ENCODE measurements around the gene ATP6V0A1.
"Not testable (repeated sequence)": the region's sequence is repeated elsewhere in the genome, so short reads cannot be mapped to it uniquely, and the experiment has no call there.

The ATP6V0A1 gene

GRCh38 chr17:42476411-42476810 lies 17.7 kb downstream of the ATP6V0A1 start:
- H3K4me1 ChIP-seq (ENCODE audit: control insufficient read depth in 2 of 2, insufficient read depth in 2 of 2, low read length in 2 of 2) = peaks cover 0 to 3% of the 10 kb centered on the region in 2 donors
- peaks cover 46 to 64% of the 10 kb centered on the region in 2 donors for H3K36me3 ChIP-seq (ENCODE audit: control insufficient read depth in 2 of 2, insufficient read depth in 2 of 2, low read length in 2 of 2)
- H3K4me3 ChIP-seq (ENCODE audit: low read length in 2 of 2) = no peak overlapping the region
- H3K9ac ChIP-seq (ENCODE audit: low read depth in 1 of 2, low read length in 2 of 2) = no peak overlapping the region
- no peaks in the 10 kb centered on the region for H3K27me3 ChIP-seq (ENCODE audit: control insufficient read depth in 2 of 2, insufficient read depth in 2 of 2, low read length in 2 of 2)
- peak overlapping the region in 1 of 2 donors; percentile 34 for H3K27ac ChIP-seq (ENCODE audit: low read depth in 2 of 2, low read length in 2 of 2)
- no peaks in the 10 kb centered on the region for H3K9me3 ChIP-seq (ENCODE audit: control insufficient read depth in 2 of 2, low read length in 2 of 2)

GRCh38 chr17:42477173-42477572 lies 18.5 kb downstream of the ATP6V0A1 start:
- Histone ChIP-seq H3K9me3 (ENCODE audit: control insufficient read depth in 2 of 2, low read length in 2 of 2) (no peaks in the 10 kb centered on the region), H3K36me3 (ENCODE audit: control insufficient read depth in 2 of 2, insufficient read depth in 2 of 2, low read length in 2 of 2) (peaks cover 46 to 64% of the 10 kb centered on the region in 2 donors), H3K4me1 (ENCODE audit: control insufficient read depth in 2 of 2, insufficient read depth in 2 of 2, low read length in 2 of 2) (peaks cover 0 to 3% of the 10 kb centered on the region in 2 donors), H3K9ac (ENCODE audit: low read depth in 1 of 2, low read length in 2 of 2) (no peak overlapping the region), H3K27ac (ENCODE audit: low read depth in 2 of 2, low read length in 2 of 2) (no peak overlapping the region), H3K27me3 (ENCODE audit: control insufficient read depth in 2 of 2, insufficient read depth in 2 of 2, low read length in 2 of 2) (no peaks in the 10 kb centered on the region), H3K4me3 (ENCODE audit: low read length in 2 of 2) (no peak overlapping the region)

- peaks cover 48 to 64% of the 10 kb centered on the region in 2 donors for H3K36me3 ChIP-seq (ENCODE audit: control insufficient read depth in 2 of 2, insufficient read depth in 2 of 2, low read length in 2 of 2)
- not testable (repeated sequence) for H3K4me1 ChIP-seq (ENCODE audit: control insufficient read depth in 2 of 2, insufficient read depth in 2 of 2, low read length in 2 of 2); H3K9me3 ChIP-seq (ENCODE audit: control insufficient read depth in 2 of 2, low read length in 2 of 2); H3K9ac ChIP-seq (ENCODE audit: low read depth in 1 of 2, low read length in 2 of 2); H3K27ac ChIP-seq (ENCODE audit: low read depth in 2 of 2, low read length in 2 of 2); H3K27me3 ChIP-seq (ENCODE audit: control insufficient read depth in 2 of 2, insufficient read depth in 2 of 2, low read length in 2 of 2); H3K4me3 ChIP-seq (ENCODE audit: low read length in 2 of 2)
Observed at GRCh38 chr17:42477824-42478223, 19.1 kb downstream of the ATP6V0A1 start.

GRCh38 chr17:42484304-42484703 lies 25.6 kb downstream of the ATP6V0A1 start:
- Histone ChIP-seq H3K27ac (ENCODE audit: low read depth in 2 of 2, low read length in 2 of 2) (no peak overlapping the region), H3K4me3 (ENCODE audit: low read length in 2 of 2) (no peak overlapping the region), H3K9ac (ENCODE audit: low read depth in 1 of 2, low read length in 2 of 2) (no peak overlapping the region), H3K9me3 (ENCODE audit: control insufficient read depth in 2 of 2, low read length in 2 of 2) (no peaks in the 10 kb centered on the region), H3K27me3 (ENCODE audit: control insufficient read depth in 2 of 2, insufficient read depth in 2 of 2, low read length in 2 of 2) (no peaks in the 10 kb centered on the region), H3K36me3 (ENCODE audit: control insufficient read depth in 2 of 2, insufficient read depth in 2 of 2, low read length in 2 of 2) (peaks cover 57 to 68% of the 10 kb centered on the region in 2 donors), H3K4me1 (ENCODE audit: control insufficient read depth in 2 of 2, insufficient read depth in 2 of 2, low read length in 2 of 2) (no peaks in the 10 kb centered on the region)

GRCh38 chr17:42485680-42486079 lies 27.0 kb downstream of the ATP6V0A1 start:
- Histone ChIP-seq H3K36me3 (ENCODE audit: control insufficient read depth in 2 of 2, insufficient read depth in 2 of 2, low read length in 2 of 2) (peaks cover 59 to 63% of the 10 kb centered on the region in 2 donors), H3K4me1 (ENCODE audit: control insufficient read depth in 2 of 2, insufficient read depth in 2 of 2, low read length in 2 of 2) (no peaks in the 10 kb centered on the region), H3K9ac (ENCODE audit: low read depth in 1 of 2, low read length in 2 of 2) (no peak overlapping the region), H3K27me3 (ENCODE audit: control insufficient read depth in 2 of 2, insufficient read depth in 2 of 2, low read length in 2 of 2) (no peaks in the 10 kb centered on the region), H3K9me3 (ENCODE audit: control insufficient read depth in 2 of 2, low read length in 2 of 2) (no peaks in the 10 kb centered on the region), H3K4me3 (ENCODE audit: low read length in 2 of 2) (no peak overlapping the region), H3K27ac (ENCODE audit: low read depth in 2 of 2, low read length in 2 of 2) (no peak overlapping the region)

GRCh38 chr17:42488032-42488431 lies 29.4 kb downstream of the ATP6V0A1 start:
- Histone ChIP-seq H3K27me3 (ENCODE audit: control insufficient read depth in 2 of 2, insufficient read depth in 2 of 2, low read length in 2 of 2) (no peaks in the 10 kb centered on the region), H3K4me3 (ENCODE audit: low read length in 2 of 2) (no peak overlapping the region), H3K4me1 (ENCODE audit: control insufficient read depth in 2 of 2, insufficient read depth in 2 of 2, low read length in 2 of 2) (no peaks in the 10 kb centered on the region), H3K9ac (ENCODE audit: low read depth in 1 of 2, low read length in 2 of 2) (no peak overlapping the region), H3K36me3 (ENCODE audit: control insufficient read depth in 2 of 2, insufficient read depth in 2 of 2, low read length in 2 of 2) (peaks cover 53 to 54% of the 10 kb centered on the region in 2 donors), H3K9me3 (ENCODE audit: control insufficient read depth in 2 of 2, low read length in 2 of 2) (no peaks in the 10 kb centered on the region), H3K27ac (ENCODE audit: low read depth in 2 of 2, low read length in 2 of 2) (no peak overlapping the region)

- Histone ChIP-seq H3K27ac (ENCODE audit: low read depth in 2 of 2, low read length in 2 of 2) (no peak overlapping the region), H3K4me3 (ENCODE audit: low read length in 2 of 2) (no peak overlapping the region), H3K4me1 (ENCODE audit: control insufficient read depth in 2 of 2, insufficient read depth in 2 of 2, low read length in 2 of 2) (no peaks in the 10 kb centered on the region), H3K27me3 (ENCODE audit: control insufficient read depth in 2 of 2, insufficient read depth in 2 of 2, low read length in 2 of 2) (no peaks in the 10 kb centered on the region), H3K9me3 (ENCODE audit: control insufficient read depth in 2 of 2, low read length in 2 of 2) (no peaks in the 10 kb centered on the region), H3K36me3 (ENCODE audit: control insufficient read depth in 2 of 2, insufficient read depth in 2 of 2, low read length in 2 of 2) (peaks cover 40 to 52% of the 10 kb centered on the region in 2 donors), H3K9ac (ENCODE audit: low read depth in 1 of 2, low read length in 2 of 2) (no peak overlapping the region)
Observed at GRCh38 chr17:42493319-42493718, 34.6 kb downstream of the ATP6V0A1 start.

- Histone ChIP-seq H3K27me3 (ENCODE audit: control insufficient read depth in 2 of 2, insufficient read depth in 2 of 2, low read length in 2 of 2) (no peaks in the 10 kb centered on the region), H3K36me3 (ENCODE audit: control insufficient read depth in 2 of 2, insufficient read depth in 2 of 2, low read length in 2 of 2) (peaks cover 35 to 45% of the 10 kb centered on the region in 2 donors), H3K9ac (ENCODE audit: low read depth in 1 of 2, low read length in 2 of 2) (no peak overlapping the region), H3K27ac (ENCODE audit: low read depth in 2 of 2, low read length in 2 of 2) (no peak overlapping the region), H3K9me3 (ENCODE audit: control insufficient read depth in 2 of 2, low read length in 2 of 2) (no peaks in the 10 kb centered on the region), H3K4me3 (ENCODE audit: low read length in 2 of 2) (no peak overlapping the region), H3K4me1 (ENCODE audit: control insufficient read depth in 2 of 2, insufficient read depth in 2 of 2, low read length in 2 of 2) (no peaks in the 10 kb centered on the region)
Observed at GRCh38 chr17:42494673-42495072, 36.0 kb downstream of the ATP6V0A1 start.

- H3K27ac ChIP-seq (ENCODE audit: low read depth in 2 of 2, low read length in 2 of 2) = no peak overlapping the region
- H3K4me3 ChIP-seq (ENCODE audit: low read length in 2 of 2) = no peak overlapping the region
- H3K4me1 ChIP-seq (ENCODE audit: control insufficient read depth in 2 of 2, insufficient read depth in 2 of 2, low read length in 2 of 2) = no peaks in the 10 kb centered on the region
- H3K9me3 ChIP-seq (ENCODE audit: control insufficient read depth in 2 of 2, low read length in 2 of 2) = no peaks in the 10 kb centered on the region
- no peaks in the 10 kb centered on the region for H3K27me3 ChIP-seq (ENCODE audit: control insufficient read depth in 2 of 2, insufficient read depth in 2 of 2, low read length in 2 of 2)
- no peak overlapping the region for H3K9ac ChIP-seq (ENCODE audit: low read depth in 1 of 2, low read length in 2 of 2)
- peaks cover 39 to 66% of the 10 kb centered on the region in 2 donors for H3K36me3 ChIP-seq (ENCODE audit: control insufficient read depth in 2 of 2, insufficient read depth in 2 of 2, low read length in 2 of 2)
Observed at GRCh38 chr17:42498828-42499227, 40.1 kb downstream of the ATP6V0A1 start.

GRCh38 chr17:42502091-42502490 lies 43.4 kb downstream of the ATP6V0A1 start:
- Histone ChIP-seq H3K36me3 (ENCODE audit: control insufficient read depth in 2 of 2, insufficient read depth in 2 of 2, low read length in 2 of 2) (peaks cover 37 to 47% of the 10 kb centered on the region in 2 donors), H3K27ac (ENCODE audit: low read depth in 2 of 2, low read length in 2 of 2) (no peak overlapping the region), H3K4me1 (ENCODE audit: control insufficient read depth in 2 of 2, insufficient read depth in 2 of 2, low read length in 2 of 2) (no peaks in the 10 kb centered on the region)

GRCh38 chr17:42502926-42503325 lies 44.2 kb downstream of the ATP6V0A1 start:
- Histone ChIP-seq H3K4me1 (ENCODE audit: control insufficient read depth in 2 of 2, insufficient read depth in 2 of 2, low read length in 2 of 2) (no peaks in the 10 kb centered on the region), H3K9me3 (ENCODE audit: control insufficient read depth in 2 of 2, low read length in 2 of 2) (no peaks in the 10 kb centered on the region), H3K9ac (ENCODE audit: low read depth in 1 of 2, low read length in 2 of 2) (no peak overlapping the region), H3K27me3 (ENCODE audit: control insufficient read depth in 2 of 2, insufficient read depth in 2 of 2, low read length in 2 of 2) (no peaks in the 10 kb centered on the region), H3K36me3 (ENCODE audit: control insufficient read depth in 2 of 2, insufficient read depth in 2 of 2, low read length in 2 of 2) (peaks cover 45 to 55% of the 10 kb centered on the region in 2 donors), H3K4me3 (ENCODE audit: low read length in 2 of 2) (no peak overlapping the region), H3K27ac (ENCODE audit: low read depth in 2 of 2, low read length in 2 of 2) (no peak overlapping the region)

More at GRCh38 chr17:42502091-42502490, 43.4 kb downstream of the ATP6V0A1 start:
- Histone ChIP-seq H3K27me3 (ENCODE audit: control insufficient read depth in 2 of 2, insufficient read depth in 2 of 2, low read length in 2 of 2) (no peaks in the 10 kb centered on the region), H3K9ac (ENCODE audit: low read depth in 1 of 2, low read length in 2 of 2) (no peak overlapping the region), H3K4me3 (ENCODE audit: low read length in 2 of 2) (no peak overlapping the region), H3K9me3 (ENCODE audit: control insufficient read depth in 2 of 2, low read length in 2 of 2) (no peaks in the 10 kb centered on the region)

Measured in mucosa of rectum (tissue), 2 donors.